ENCODE results near the gene CD46. TPM values are rescaled to one million over a fixed set of nuclear protein-coding genes. Genes with fewer than 3 reads are reported as not detected.
A peak's percentile ranks its signal among the peaks of the same experiment; 100 is the strongest.

Gene CD46
- total RNA-seq, 1 experiment from 2014 or later: 51.0 TPM

- DNase-seq (ENCODE audit: low read depth): no peak
These were observed 76.2 kb downstream of the CD46 start for GRCh38 chr1:207828046-207828445.

GRCh38 chr1:207828485-207829158 is 76.8 kb downstream of the CD46 start:
- DNase-seq (ENCODE audit: low read depth): peak; percentile 73

- DNase-seq (ENCODE audit: low read depth): no peak
These were observed 77.7 kb downstream of the CD46 start for GRCh38 chr1:207829576-207829975.

- no peak for DNase-seq (ENCODE audit: low read depth)
These were observed 78.9 kb downstream of the CD46 start for GRCh38 chr1:207830788-207831187.

- peak; percentile 44 for DNase-seq (ENCODE audit: low read depth)
These were observed 79.9 kb downstream of the CD46 start for GRCh38 chr1:207831517-207832327.

- no peak for DNase-seq (ENCODE audit: low read depth)
These were observed 80.9 kb downstream of the CD46 start for GRCh38 chr1:207832796-207833195.

- no peak for DNase-seq (ENCODE audit: low read depth)
These were observed 81.5 kb downstream of the CD46 start for GRCh38 chr1:207833381-207833780.

GRCh38 chr1:207833956-207834660 is 82.3 kb downstream of the CD46 start:
- no peak for DNase-seq (ENCODE audit: low read depth)

GRCh38 chr1:207835958-207836357 is 84.1 kb downstream of the CD46 start:
- no peak for DNase-seq (ENCODE audit: low read depth)

GRCh38 chr1:207836591-207837347 is 84.9 kb downstream of the CD46 start:
- DNase-seq (ENCODE audit: low read depth): no peak

GRCh38 chr1:207837673-207838072 is 85.8 kb downstream of the CD46 start:
- no peak for DNase-seq (ENCODE audit: low read depth)

- no peak for DNase-seq (ENCODE audit: low read depth)
These were observed 86.6 kb downstream of the CD46 start for GRCh38 chr1:207838156-207839082.

- DNase-seq (ENCODE audit: low read depth): no peak
These were observed 87.2 kb downstream of the CD46 start for GRCh38 chr1:207839083-207839413.

GRCh38 chr1:207840380-207840779 is 88.5 kb downstream of the CD46 start:
- no peak for DNase-seq (ENCODE audit: low read depth)

GRCh38 chr1:207841293-207841692 is 89.4 kb downstream of the CD46 start:
- DNase-seq (ENCODE audit: low read depth): no peak

- no peak for DNase-seq (ENCODE audit: low read depth)
These were observed 90.0 kb downstream of the CD46 start for GRCh38 chr1:207841901-207842300.

- no peak for DNase-seq (ENCODE audit: low read depth)
These were observed 90.7 kb downstream of the CD46 start for GRCh38 chr1:207842506-207842905.

- DNase-seq (ENCODE audit: low read depth): no peak
These were observed 92.5 kb downstream of the CD46 start for GRCh38 chr1:207844371-207844770.
